Mucosa of descending colon (tissue), 3 donors: ENCODE results near the gene ZNF296. TPM values are rescaled to one million over a fixed set of nuclear protein-coding genes. Genes with fewer than 3 reads are reported as not detected.

Experiments
- ATAC-seq: fragments of 200-7000 bp; cut with Tn5 transposase; one replicate; pipeline ENCODE4 v1.9.1; 2020; ENCODE audit warnings: mild to moderate bottlenecking, moderate library complexity
- DNase-seq, 3 donors: peaks; one replicate each; pipeline ENCODE4 v3.0.0-alpha.2; 2020
- H3K36me3 ChIP-seq: fragments of 200-600 bp; one replicate; pipeline ENCODE4 v1.8.0; 2021; ENCODE audit warnings: low read depth, mild to moderate bottlenecking
- H3K4me1 ChIP-seq: fragments of 200-600 bp; one replicate; pipeline ENCODE4 v1.8.0; 2021; ENCODE audit warnings: low read depth, mild to moderate bottlenecking
- H3K4me3 ChIP-seq: fragments of 200-600 bp; one replicate; pipeline ENCODE4 v1.8.0; 2021; ENCODE audit warnings: mild to moderate bottlenecking
- H3K9me3 ChIP-seq: fragments of 200-600 bp; one replicate; pipeline ENCODE4 v1.8.0; 2021; ENCODE audit warnings: mild to moderate bottlenecking
- CTCF ChIP-seq: fragments of 200-600 bp; IDR thresholded peaks from one replicate; pipeline ENCODE4 v1.8.0; 2022; ENCODE audit warnings: antibody characterized with exemption, mild to moderate bottlenecking
- intact Hi-C, 2 donors: fragments of 100-400 bp; cut with DNase I in 1 of 2; cut with micrococcal nuclease in 1 of 2; formaldehyde crosslinking; loops; one replicate each; pipeline versions ENCODE4 v1.11.0 to v1.11.1; 2022; cut with DNase I, micrococcal nuclease
- total RNA-seq, 3 donors: library from RNA; stranded (reverse); fragmentation: NEBNext Ultra II Directional in 2 of 3; extraction: Animal tissue kit (Norgen Biotek cat#: 25700) in 2 of 3; gene quantifications; one replicate each; pipeline versions ENCODE4 v1.2.1 to v1.2.4, GENCODE V29; 2021 to 2023
- donor health status: DM: no; HTN: no; CAD: no; lungs with moderate emphysema.
- donor health status: DM: no; HTN: no; CAD: no.
- donor health status: DM: no; HTN: yes; CAD: no.

ZNF296 gene
- total RNA-seq, 3 donors from 2014 or later: 2.8 to 5.0 (median 4.9) TPM

GRCh38 chr19:45115809-45116615, 39.7 kb upstream of the ZNF296 start:
- no peak for TF ChIP-seq CTCF
- Histone ChIP-seq H3K4me3 (no peak overlapping the region), H3K9me3 (no peaks in the 10 kb centered on the region), H3K36me3 (no peaks in the 10 kb centered on the region), H3K4me1 (peaks cover 67% of the 10 kb centered on the region)
- DNase-seq (no peak), ATAC-seq (no peak)
- intact Hi-C loops: no loop called here

- Histone ChIP-seq H3K9me3 (no peaks in the 10 kb centered on the region), H3K4me1 (peaks cover 62% of the 10 kb centered on the region), H3K4me3 (no peak overlapping the region), H3K36me3 (no peaks in the 10 kb centered on the region)
- DNase-seq: no peak
- no peak for ATAC-seq
- TF ChIP-seq CTCF: no peak
- intact Hi-C loops: no loop called here
Observed at GRCh38 chr19:45114116-45114515, 37.8 kb upstream of the ZNF296 start.

- no peak for TF ChIP-seq CTCF
- H3K4me3 ChIP-seq: no peak overlapping the region
Observed at GRCh38 chr19:45113628-45114027, 37.4 kb upstream of the ZNF296 start.

GRCh38 chr19:45112111-45112827, 36.0 kb upstream of the ZNF296 start:
- H3K9me3 ChIP-seq: no peaks in the 10 kb centered on the region
- ATAC-seq: no peak
- intact Hi-C loops: no loop called here
- no peak overlapping the region for H3K4me3 ChIP-seq
- DNase-seq: no peak
- no peak for TF ChIP-seq CTCF
- no peaks in the 10 kb centered on the region for H3K36me3 ChIP-seq
- H3K4me1 ChIP-seq: peaks cover 44% of the 10 kb centered on the region

More at GRCh38 chr19:45113628-45114027, 37.4 kb upstream of the ZNF296 start:
- Histone ChIP-seq H3K9me3 (no peaks in the 10 kb centered on the region), H3K4me1 (peaks cover 57% of the 10 kb centered on the region), H3K36me3 (no peaks in the 10 kb centered on the region)
- intact Hi-C loops: no loop called here
- peak; percentile 74 to 81 (median 77) for DNase-seq
- peak; percentile 86 for ATAC-seq

- intact Hi-C loops: no loop called here
- DNase-seq: no peak
- no peaks in the 10 kb centered on the region for H3K36me3 ChIP-seq
- H3K4me3 ChIP-seq: no peak overlapping the region
- TF ChIP-seq CTCF: no peak
- H3K4me1 ChIP-seq: peaks cover 36% of the 10 kb centered on the region
- no peak for ATAC-seq
- no peaks in the 10 kb centered on the region for H3K9me3 ChIP-seq
Observed at GRCh38 chr19:45110851-45111266, 34.6 kb upstream of the ZNF296 start.
